ENCODE results near the gene GPR27. TPM values are rescaled to one million over a fixed set of nuclear protein-coding genes. Genes with fewer than 3 reads are reported as not detected.

GPR27 gene
- total RNA-seq, 2 donors from 2014 or later, result 0.90 to 2.5 TPM

- no peaks in the 10 kb centered on the region for H3K36me3 Mint-ChIP-seq (ENCODE audit: insufficient read depth in 2 of 2)
- no peak overlapping the region for H3K27ac Mint-ChIP-seq
- DNase-seq (no peak), ATAC-seq (replicated peaks in 1 of 2) (no peak)
- H3K27me3 Mint-ChIP-seq (ENCODE audit: low read depth), result peaks cover 47% of the 10 kb centered on the region
- H3K4me1 Mint-ChIP-seq (ENCODE audit: low read depth), result peaks cover 7% of the 10 kb centered on the region
- H3K4me3 Mint-ChIP-seq, result no peak overlapping the region
- no peaks in the 10 kb centered on the region for H3K9me3 Mint-ChIP-seq
Observed at GRCh38 chr3:71751602-71752001, 2.1 kb upstream of the GPR27 start.

GRCh38 chr3:71752831-71753700, 589 bp upstream of the GPR27 start:
- Mint-ChIP-seq H3K27me3 (ENCODE audit: low read depth) (peaks cover 59% of the 10 kb centered on the region), H3K4me3 (peak overlapping the region; percentile 52 to 61), H3K27ac (no peak overlapping the region), H3K4me1 (ENCODE audit: low read depth) (peaks cover 7% of the 10 kb centered on the region), H3K9me3 (no peaks in the 10 kb centered on the region), H3K36me3 (ENCODE audit: insufficient read depth in 2 of 2) (no peaks in the 10 kb centered on the region)
- DNase-seq (peak in 1 of 2 donors; percentile 8), ATAC-seq (replicated peaks in 1 of 2) (peak; percentile 18 to 39)

DNA sequence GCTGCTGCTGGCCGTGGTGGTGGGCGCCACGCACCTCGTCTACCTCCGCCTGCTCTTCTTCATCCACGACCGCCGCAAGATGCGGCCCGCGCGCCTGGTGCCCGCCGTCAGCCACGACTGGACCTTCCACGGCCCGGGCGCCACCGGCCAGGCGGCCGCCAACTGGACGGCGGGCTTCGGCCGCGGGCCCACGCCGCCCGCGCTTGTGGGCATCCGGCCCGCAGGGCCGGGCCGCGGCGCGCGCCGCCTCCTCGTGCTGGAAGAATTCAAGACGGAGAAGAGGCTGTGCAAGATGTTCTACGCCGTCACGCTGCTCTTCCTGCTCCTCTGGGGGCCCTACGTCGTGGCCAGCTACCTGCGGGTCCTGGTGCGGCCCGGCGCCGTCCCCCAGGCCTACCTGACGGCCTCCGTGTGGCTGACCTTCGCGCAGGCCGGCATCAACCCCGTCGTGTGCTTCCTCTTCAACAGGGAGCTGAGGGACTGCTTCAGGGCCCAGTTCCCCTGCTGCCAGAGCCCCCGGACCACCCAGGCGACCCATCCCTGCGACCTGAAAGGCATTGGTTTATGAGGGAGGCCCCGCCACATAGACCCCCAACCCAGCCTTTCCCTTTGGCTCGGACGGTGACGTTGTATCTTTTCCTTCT, 1.1 kb downstream of the GPR27 start:
- ATAC-seq (replicated peaks in 1 of 2) (no peak), DNase-seq (no peak)
- Mint-ChIP-seq H3K27ac (no peak overlapping the region), H3K36me3 (ENCODE audit: insufficient read depth in 2 of 2) (no peaks in the 10 kb centered on the region), H3K4me1 (ENCODE audit: low read depth) (peaks cover 7% of the 10 kb centered on the region), H3K4me3 (peak overlapping the region; percentile 67 to 84), H3K9me3 (no peaks in the 10 kb centered on the region), H3K27me3 (ENCODE audit: low read depth) (peaks cover 59% of the 10 kb centered on the region)

- ATAC-seq (replicated peaks in 1 of 2), result no peak
- Mint-ChIP-seq H3K4me3 (no peak overlapping the region), H3K27ac (no peak overlapping the region), H3K9me3 (no peaks in the 10 kb centered on the region), H3K27me3 (ENCODE audit: low read depth) (peaks cover 42% of the 10 kb centered on the region), H3K36me3 (ENCODE audit: insufficient read depth in 2 of 2) (no peaks in the 10 kb centered on the region), H3K4me1 (ENCODE audit: low read depth) (peaks cover 7% of the 10 kb centered on the region)
- DNase-seq, result no peak
Observed at GRCh38 chr3:71758091-71758490, 4.4 kb downstream of the GPR27 start.

DNA sequence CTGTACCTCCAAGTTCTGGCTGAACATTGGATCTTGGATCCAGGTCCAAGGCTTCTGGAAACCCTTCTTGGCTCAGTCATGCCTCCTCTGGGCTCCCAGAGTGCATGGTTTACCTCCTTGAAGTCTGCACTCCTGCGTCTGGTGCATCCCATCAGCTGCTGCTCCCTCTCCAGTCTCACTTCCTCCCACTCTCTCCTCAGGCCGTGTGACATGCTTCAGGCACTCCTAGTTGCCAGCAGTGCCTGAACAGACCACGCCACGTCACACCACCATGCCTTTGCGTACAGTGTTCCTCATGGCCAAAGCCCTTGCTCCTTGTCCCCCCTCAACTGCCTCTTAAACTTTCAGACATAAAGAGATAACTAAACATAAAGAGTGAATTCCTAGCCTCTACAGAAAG, 5.7 kb downstream of the GPR27 start:
- no peak overlapping the region for H3K27ac Mint-ChIP-seq
- peaks cover 44% of the 10 kb centered on the region for H3K27me3 Mint-ChIP-seq (ENCODE audit: low read depth)
- H3K9me3 Mint-ChIP-seq, result no peaks in the 10 kb centered on the region
- H3K4me1 Mint-ChIP-seq (ENCODE audit: low read depth), result peaks cover 7% of the 10 kb centered on the region
- no peaks in the 10 kb centered on the region for H3K36me3 Mint-ChIP-seq (ENCODE audit: insufficient read depth in 2 of 2)
- DNase-seq (no peak), ATAC-seq (replicated peaks in 1 of 2) (no peak)
- H3K4me3 Mint-ChIP-seq, result no peak overlapping the region

- no peak for ATAC-seq (replicated peaks in 1 of 2)
- DNase-seq, result no peak
- no peak overlapping the region for H3K27ac Mint-ChIP-seq
- no peaks in the 10 kb centered on the region for H3K36me3 Mint-ChIP-seq (ENCODE audit: insufficient read depth in 2 of 2)
- H3K9me3 Mint-ChIP-seq, result no peaks in the 10 kb centered on the region
- peaks cover 7% of the 10 kb centered on the region for H3K4me1 Mint-ChIP-seq (ENCODE audit: low read depth)
- peaks cover 39% of the 10 kb centered on the region for H3K27me3 Mint-ChIP-seq (ENCODE audit: low read depth)
- no peak overlapping the region for H3K4me3 Mint-ChIP-seq
Observed at GRCh38 chr3:71760140-71760539, 6.5 kb downstream of the GPR27 start.

DNA sequence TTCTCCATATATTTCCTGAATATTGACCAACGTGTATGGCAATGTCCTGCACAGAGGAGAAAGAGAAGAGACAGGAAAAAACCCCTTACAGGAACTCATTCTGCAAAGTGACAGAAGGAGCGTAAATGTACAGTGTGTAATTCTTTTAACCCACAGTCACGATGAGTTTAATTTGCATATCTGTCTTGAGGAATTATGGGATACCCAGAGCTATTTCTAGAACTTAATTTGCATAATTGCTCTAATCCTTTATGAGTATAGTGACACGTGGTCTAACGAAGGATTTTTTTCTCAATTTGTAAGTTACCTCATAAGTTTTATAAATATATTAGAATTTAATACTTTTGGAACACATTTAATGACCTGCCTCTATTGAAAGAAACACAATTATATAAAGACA, 9.8 kb downstream of the GPR27 start:
- no peak overlapping the region for H3K27ac Mint-ChIP-seq
- ATAC-seq (replicated peaks in 1 of 2) (no peak), DNase-seq (no peak)
- H3K4me3 Mint-ChIP-seq, result no peak overlapping the region
- H3K4me1 Mint-ChIP-seq (ENCODE audit: low read depth), result no peaks in the 10 kb centered on the region
- no peaks in the 10 kb centered on the region for H3K36me3 Mint-ChIP-seq (ENCODE audit: insufficient read depth in 2 of 2)
- H3K27me3 Mint-ChIP-seq (ENCODE audit: low read depth), result peaks cover 12% of the 10 kb centered on the region
- no peaks in the 10 kb centered on the region for H3K9me3 Mint-ChIP-seq

DNA sequence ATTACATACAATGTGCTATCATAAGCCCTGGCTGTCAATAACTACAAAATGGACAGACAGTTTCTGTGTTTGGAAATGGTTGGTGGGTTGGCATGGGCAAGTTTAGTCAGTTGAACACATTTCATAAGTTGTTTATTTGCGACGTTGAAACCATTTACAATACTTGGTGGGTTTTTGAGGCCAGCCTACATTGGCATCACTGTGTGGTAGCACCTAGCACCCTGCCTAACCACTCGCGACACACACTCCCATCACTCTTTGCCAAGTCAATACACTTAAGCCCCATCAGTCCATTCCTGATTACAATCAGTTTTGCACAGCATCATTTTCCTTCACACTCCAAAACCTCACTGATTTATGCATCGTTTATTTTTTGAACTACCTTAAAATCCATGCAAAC, 17.5 kb downstream of the GPR27 start:
- no peak overlapping the region for H3K4me3 Mint-ChIP-seq
- no peak overlapping the region for H3K27ac Mint-ChIP-seq

DNA sequence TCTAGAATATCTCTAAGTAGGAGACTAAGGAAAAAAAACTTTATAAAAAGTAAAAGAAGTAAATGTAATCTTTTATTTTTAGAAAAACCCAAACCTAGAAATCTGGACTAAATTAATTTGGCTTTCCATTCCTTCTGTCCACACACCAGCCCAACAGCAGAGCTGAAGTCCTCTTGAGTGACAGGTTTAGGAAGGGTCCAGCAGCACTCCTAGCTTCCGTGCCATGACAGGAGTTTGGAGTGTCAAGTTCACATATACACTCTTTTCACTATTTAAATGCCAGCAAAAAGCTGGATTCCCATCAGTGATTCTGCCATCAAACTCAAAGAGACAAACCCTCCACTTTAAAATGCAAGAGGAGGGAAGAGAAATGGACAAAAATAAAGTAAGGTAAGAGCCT, 18.2 kb downstream of the GPR27 start:
- ATAC-seq (replicated peaks in 1 of 2) (no peak), DNase-seq (no peak)
- Mint-ChIP-seq H3K36me3 (ENCODE audit: insufficient read depth in 2 of 2) (no peaks in the 10 kb centered on the region), H3K27me3 (ENCODE audit: low read depth) (no peaks in the 10 kb centered on the region), H3K4me1 (ENCODE audit: low read depth) (no peaks in the 10 kb centered on the region), H3K9me3 (no peaks in the 10 kb centered on the region), H3K27ac (no peak overlapping the region), H3K4me3 (no peak overlapping the region)

More for the DNA sequence above, 17.5 kb downstream of the GPR27 start:
- ATAC-seq (replicated peaks in 1 of 2) (no peak), DNase-seq (no peak)
- no peaks in the 10 kb centered on the region for H3K9me3 Mint-ChIP-seq
- no peaks in the 10 kb centered on the region for H3K4me1 Mint-ChIP-seq (ENCODE audit: low read depth)
- no peaks in the 10 kb centered on the region for H3K27me3 Mint-ChIP-seq (ENCODE audit: low read depth)
- H3K36me3 Mint-ChIP-seq (ENCODE audit: insufficient read depth in 2 of 2), result no peaks in the 10 kb centered on the region

- H3K27me3 Mint-ChIP-seq (ENCODE audit: low read depth), result peaks cover 21% of the 10 kb centered on the region
- H3K36me3 Mint-ChIP-seq (ENCODE audit: insufficient read depth in 2 of 2), result no peaks in the 10 kb centered on the region
- H3K4me3 Mint-ChIP-seq, result no peak overlapping the region
- DNase-seq, result no peak
- H3K9me3 Mint-ChIP-seq, result no peaks in the 10 kb centered on the region
- no peak overlapping the region for H3K27ac Mint-ChIP-seq
- peaks cover 12% of the 10 kb centered on the region for H3K4me1 Mint-ChIP-seq (ENCODE audit: low read depth)
- ATAC-seq (replicated peaks in 1 of 2), result peak in 1 of 2 donors; percentile 48
Observed at GRCh38 chr3:71776538-71776937, 22.9 kb downstream of the GPR27 start.

GRCh38 chr3:71778353-71778752, 24.7 kb downstream of the GPR27 start:
- H3K36me3 Mint-ChIP-seq (ENCODE audit: insufficient read depth in 2 of 2), result no peaks in the 10 kb centered on the region
- DNase-seq (no peak), ATAC-seq (replicated peaks in 1 of 2) (peak in 1 of 2 donors; percentile 48)
- H3K27me3 Mint-ChIP-seq (ENCODE audit: low read depth), result peaks cover 38% of the 10 kb centered on the region
- H3K4me3 Mint-ChIP-seq, result no peak overlapping the region
- H3K27ac Mint-ChIP-seq, result no peak overlapping the region
- H3K9me3 Mint-ChIP-seq, result no peaks in the 10 kb centered on the region
- peaks cover 12% of the 10 kb centered on the region for H3K4me1 Mint-ChIP-seq (ENCODE audit: low read depth)

DNA sequence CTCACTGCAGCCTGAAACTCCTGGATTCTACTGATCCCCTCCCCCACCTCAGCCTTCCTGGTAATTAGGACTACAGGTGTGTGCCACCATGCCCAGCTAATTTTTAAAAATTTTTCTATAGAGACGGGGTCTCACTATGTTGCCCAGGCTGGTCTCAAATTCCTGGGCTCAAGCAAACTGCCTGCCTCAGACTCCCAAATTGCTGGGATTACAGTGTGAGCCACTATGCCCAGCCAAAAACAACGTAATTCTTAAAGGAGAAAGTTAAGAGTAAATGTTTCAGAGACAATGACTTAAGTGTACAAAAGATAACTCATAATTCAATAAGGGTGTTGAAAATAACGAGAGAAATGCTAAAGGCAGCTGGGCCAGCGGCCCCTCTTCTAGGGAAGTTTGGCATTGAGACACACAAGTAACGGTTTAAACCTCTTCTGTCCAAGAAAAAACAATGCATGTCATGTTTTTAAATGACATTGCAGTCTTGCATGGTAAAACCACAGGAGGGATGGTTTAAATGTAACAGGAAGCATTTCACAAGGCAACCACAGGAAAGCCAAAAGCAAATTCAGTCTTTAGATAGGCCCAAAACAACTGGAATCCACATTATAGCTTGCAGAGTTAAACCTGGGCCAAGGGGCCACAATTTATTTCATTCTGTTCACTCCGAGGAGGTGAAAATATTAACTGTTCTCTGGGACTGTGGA, 26.2 kb downstream of the GPR27 start:
- Mint-ChIP-seq H3K27ac (no peak overlapping the region), H3K4me3 (no peak overlapping the region), H3K36me3 (ENCODE audit: insufficient read depth in 2 of 2) (peaks cover 0 to 2% of the 10 kb centered on the region in 2 donors), H3K9me3 (no peaks in the 10 kb centered on the region), H3K4me1 (ENCODE audit: low read depth) (peaks cover 18% of the 10 kb centered on the region), H3K27me3 (ENCODE audit: low read depth) (peaks cover 49% of the 10 kb centered on the region)
- no peak for ATAC-seq (replicated peaks in 1 of 2)
- DNase-seq, result no peak

DNA sequence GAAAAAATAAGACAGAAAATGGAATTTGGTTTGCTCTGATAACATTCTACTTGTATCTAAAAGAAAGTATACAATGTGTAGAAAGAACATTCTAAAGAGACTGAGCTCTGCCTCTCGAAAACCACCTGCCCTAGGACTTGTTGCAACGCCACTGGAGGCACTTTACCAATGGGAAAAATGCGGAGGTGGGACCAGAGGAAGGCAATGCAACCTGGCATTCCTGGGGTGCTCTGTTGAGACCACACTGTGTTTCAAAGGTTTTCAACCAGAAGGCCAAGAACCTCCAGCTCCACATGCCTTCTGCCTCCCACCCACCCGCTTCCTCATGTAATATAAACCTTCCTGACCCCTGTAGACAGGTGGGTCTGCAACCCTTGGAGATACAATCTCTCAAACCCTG, 26.8 kb downstream of the GPR27 start:
- Mint-ChIP-seq H3K27ac (no peak overlapping the region), H3K36me3 (ENCODE audit: insufficient read depth in 2 of 2) (peaks cover 0 to 2% of the 10 kb centered on the region in 2 donors), H3K4me1 (ENCODE audit: low read depth) (peaks cover 20% of the 10 kb centered on the region), H3K9me3 (no peaks in the 10 kb centered on the region), H3K4me3 (no peak overlapping the region), H3K27me3 (ENCODE audit: low read depth) (peaks cover 50% of the 10 kb centered on the region)
- no peak for DNase-seq
- no peak for ATAC-seq (replicated peaks in 1 of 2)

Data from activated T-cell treated with anti-CD3 and anti-CD28 coated beads, Interleukin-2, amount 50 U/mL, for 72 hours (primary cell).